Dermis microvascular lymphatic vessel endothelial cell (primary cell): ENCODE results near the gene FAM187B. TPM values are rescaled to one million over a fixed set of nuclear protein-coding genes. Genes with fewer than 3 reads are reported as not detected.

Source experiments
- DNase-seq, 2 donors: peaks; one replicate each; pipeline versions ENCODE4 v3.0.0 to v3.0.0-alpha.2; 2010; ENCODE audit warnings: low read depth in 2 of 2
- total RNA-seq: library from RNA; depleted of rRNA; stranded (reverse); fragments of >200 nt; gene quantifications from 2 replicates; pipeline ENCODE4 v1.2.1, GENCODE V29; 2014

Gene FAM187B
- total RNA-seq, 1 donor from 2014 or later: not detected

DNA sequence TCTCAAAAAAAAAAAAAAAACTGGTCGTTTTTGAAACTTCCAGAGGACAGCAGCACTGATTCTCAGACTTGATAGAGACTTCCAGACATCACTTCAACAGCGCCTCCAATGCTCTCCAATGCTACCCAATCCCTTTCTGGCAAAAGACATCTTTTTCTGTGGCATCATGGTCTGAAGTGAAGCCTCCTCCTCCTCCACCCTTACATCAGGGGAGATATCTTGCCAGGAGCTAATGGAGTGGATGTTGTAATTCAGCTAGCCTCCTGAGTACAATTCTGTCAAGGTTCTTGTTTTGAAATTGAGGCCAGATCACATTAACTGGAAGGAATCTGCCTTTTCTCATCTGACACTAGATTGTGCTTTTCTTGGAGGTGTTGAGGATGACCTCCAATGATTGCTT, 49.8 kb downstream of the FAM187B start:
- no peak for DNase-seq

DNA sequence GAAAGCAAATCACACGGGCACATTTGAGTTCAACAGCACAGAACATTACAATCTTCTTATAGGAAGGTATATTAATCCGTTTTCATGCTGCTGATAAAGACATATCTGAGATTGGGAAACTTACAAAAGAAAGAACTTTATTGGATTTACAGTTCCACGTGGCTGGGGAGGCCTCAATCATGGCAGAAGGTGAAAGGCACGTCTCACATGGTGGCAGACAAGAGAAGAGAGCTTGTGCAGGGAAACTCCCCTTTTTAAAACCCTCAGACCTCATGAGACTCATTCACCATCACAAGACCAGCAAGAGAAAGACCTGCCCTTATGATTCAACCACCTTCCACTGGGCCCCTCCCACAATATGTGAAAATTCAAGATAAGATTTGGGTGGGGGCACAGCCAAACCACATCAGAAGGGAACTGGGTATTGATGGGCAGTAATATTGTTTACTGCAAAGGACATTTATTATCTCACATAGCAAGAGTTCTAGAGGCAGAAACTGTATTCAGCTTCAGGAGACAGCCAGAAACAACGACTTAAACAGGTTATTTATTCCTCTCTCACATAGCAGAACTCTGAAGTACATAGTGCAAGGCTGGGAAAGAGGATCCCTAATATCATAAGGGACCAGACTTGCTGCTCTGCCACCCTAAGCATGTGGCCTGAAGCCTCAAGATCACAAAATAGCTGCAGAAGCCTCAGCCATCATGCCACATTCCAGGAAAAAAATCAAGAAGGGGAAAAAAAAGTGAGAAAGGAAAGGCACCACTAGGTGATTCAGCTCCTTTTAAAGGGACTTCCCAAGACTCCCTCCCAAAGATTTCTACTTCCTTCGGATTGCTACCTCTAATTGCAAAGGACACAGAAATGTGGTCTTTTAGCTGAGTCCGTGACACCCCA, 50.9 kb downstream of the FAM187B start:
- DNase-seq: no peak

DNA sequence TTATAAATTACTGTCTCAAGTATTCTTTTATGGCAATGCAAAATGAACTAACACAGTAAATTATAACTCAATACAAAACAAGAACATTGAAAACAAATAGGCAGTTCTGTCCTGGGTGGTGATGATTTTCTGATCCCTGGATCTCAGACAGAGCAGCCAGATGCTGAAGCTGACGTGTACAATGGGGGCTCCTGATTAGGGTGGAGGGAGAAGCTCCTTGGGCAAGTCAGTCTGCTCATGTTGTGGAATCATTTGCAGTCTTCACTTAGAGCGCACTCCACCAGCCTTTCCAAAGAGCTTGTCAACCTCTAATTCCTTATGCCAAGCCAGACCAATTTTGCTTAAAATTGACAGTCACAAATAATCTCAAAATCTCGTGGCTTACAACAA, 52.4 kb downstream of the FAM187B start:
- no peak for DNase-seq

Other genes starting within 250 kb of the FAM187B start
- gene GRAMD1A, start 228.4 kb downstream of the FAM187B start, total RNA-seq: 21.1 and 42.1 TPM in 2 replicates
- gene SCN1B, start 198.3 kb downstream of the FAM187B start, total RNA-seq: 5.0 and 5.2 TPM in 2 replicates
- under 0.01 TPM in 1 of 2 replicates, not detected in the other for gene HPN, start 187.0 kb downstream of the FAM187B start, total RNA-seq
- gene FXYD3, start 112.9 kb downstream of the FAM187B start, total RNA-seq: not detected in 2 replicates
- not detected in 2 replicates for gene LGI4, start 93.7 kb downstream of the FAM187B start, total RNA-seq
- not detected in 2 replicates for gene FXYD1, start 89.9 kb downstream of the FAM187B start, total RNA-seq
- gene FXYD7, start 85.5 kb downstream of the FAM187B start, total RNA-seq: not detected in 2 replicates
- 17.1 and 22.4 TPM in 2 replicates for gene FXYD5, start 74.0 kb downstream of the FAM187B start, total RNA-seq
- gene LSR, start 20.3 kb upstream of the FAM187B start, total RNA-seq: 0.25 and 0.26 TPM in 2 replicates
- gene USF2, start 40.2 kb upstream of the FAM187B start, total RNA-seq: 32.6 and 51.1 TPM in 2 replicates
- under 0.01 and 0.26 TPM in 2 replicates for gene HAMP, start 53.8 kb upstream of the FAM187B start, total RNA-seq
- 0.63 TPM in 1 of 2 replicates, not detected in the other for gene MAG, start 63.4 kb upstream of the FAM187B start, total RNA-seq
- gene CD22, start 100.4 kb upstream of the FAM187B start, total RNA-seq: 0.13 and 0.38 TPM in 2 replicates
- gene FFAR1, start 119.2 kb upstream of the FAM187B start, total RNA-seq: not detected in 2 replicates
- not detected in 2 replicates for gene FFAR3, start 129.7 kb upstream of the FAM187B start, total RNA-seq
- gene GPR42, start 142.3 kb upstream of the FAM187B start, total RNA-seq: not detected in 2 replicates
- gene FFAR2, start 219.5 kb upstream of the FAM187B start, total RNA-seq: not detected in 2 replicates